Non-pigmented ciliary epithelial cell (primary cell): ENCODE measurements around the gene ACRBP.
"Not testable (repeated sequence)": the region's sequence is repeated elsewhere in the genome, so short reads cannot be mapped to it uniquely, and the experiment has no call there.

Experiments used
- DNase-seq: peaks from one replicate; pipeline ENCODE4 v3.0.0-alpha.2; 2010; ENCODE audit warnings: low read depth

Gene ACRBP

DNA sequence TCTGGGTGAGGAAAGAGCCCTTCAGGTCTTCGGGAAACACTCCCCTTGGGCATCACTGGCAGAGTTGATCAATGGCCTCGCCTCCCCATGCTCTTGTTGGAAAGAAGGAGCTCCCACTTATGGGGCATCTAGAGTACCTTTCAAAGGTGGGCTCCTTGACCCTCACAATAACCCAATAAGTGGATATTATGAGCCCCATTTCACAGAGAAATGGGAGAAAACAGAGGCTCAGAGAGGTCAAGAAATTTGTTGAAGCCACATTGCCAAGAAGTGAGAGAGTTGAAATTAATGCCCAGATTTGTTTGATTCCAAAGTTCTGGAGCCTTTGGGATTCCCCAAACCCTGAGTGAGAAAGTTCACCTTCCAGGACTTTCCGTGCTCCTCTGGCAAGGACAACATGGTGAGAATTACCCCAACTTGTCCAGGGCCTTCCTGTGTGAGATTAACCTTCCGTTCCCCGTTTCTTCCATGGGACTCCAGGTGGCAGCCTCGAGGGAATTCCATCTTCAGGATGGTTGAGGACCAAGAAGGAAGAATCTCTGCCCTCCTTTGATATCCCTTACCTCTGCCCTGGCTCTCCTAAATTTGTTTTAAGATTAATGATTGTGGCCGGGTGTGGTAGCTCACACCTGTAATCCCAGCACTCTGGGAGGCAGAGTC, 32.6 kb downstream of the ACRBP start:
- no peak for DNase-seq

DNA sequence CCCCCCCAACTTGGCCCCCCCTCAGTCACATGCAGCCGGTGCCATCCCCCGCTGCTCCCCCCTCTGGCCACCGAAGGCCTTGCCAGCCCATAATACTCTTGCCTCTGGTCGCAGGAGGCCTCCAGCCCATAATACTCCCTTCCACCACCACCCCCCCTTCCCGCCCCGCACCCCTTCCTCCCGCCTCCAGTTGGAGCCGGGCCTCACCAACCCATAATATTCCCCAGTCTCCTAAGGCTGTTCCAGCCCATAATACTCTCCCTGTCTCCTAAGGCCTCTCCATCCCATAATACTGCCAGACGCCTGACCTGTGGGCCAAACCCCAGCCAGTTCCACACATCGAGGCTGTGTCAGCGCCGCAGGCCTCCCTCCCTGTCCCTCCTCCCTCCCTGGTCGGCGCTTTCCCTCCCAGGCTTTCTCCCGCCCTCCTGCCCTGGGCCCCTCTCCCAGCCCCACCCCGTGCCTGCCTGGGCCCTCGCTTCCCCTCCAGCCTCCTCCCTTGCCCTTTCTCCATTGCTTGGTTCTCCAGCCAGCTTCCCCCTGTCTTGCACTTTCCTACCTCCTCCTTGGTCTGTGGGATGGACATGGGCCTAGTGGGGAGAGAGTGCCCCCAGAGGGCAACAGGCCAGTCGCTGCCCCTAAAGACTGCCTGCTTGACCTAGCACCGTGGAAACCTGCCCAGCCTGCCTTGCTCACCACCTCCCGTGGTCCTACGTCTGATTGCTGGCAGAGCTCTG, 33.3 kb downstream of the ACRBP start:
- peak; percentile 72 for DNase-seq

DNA sequence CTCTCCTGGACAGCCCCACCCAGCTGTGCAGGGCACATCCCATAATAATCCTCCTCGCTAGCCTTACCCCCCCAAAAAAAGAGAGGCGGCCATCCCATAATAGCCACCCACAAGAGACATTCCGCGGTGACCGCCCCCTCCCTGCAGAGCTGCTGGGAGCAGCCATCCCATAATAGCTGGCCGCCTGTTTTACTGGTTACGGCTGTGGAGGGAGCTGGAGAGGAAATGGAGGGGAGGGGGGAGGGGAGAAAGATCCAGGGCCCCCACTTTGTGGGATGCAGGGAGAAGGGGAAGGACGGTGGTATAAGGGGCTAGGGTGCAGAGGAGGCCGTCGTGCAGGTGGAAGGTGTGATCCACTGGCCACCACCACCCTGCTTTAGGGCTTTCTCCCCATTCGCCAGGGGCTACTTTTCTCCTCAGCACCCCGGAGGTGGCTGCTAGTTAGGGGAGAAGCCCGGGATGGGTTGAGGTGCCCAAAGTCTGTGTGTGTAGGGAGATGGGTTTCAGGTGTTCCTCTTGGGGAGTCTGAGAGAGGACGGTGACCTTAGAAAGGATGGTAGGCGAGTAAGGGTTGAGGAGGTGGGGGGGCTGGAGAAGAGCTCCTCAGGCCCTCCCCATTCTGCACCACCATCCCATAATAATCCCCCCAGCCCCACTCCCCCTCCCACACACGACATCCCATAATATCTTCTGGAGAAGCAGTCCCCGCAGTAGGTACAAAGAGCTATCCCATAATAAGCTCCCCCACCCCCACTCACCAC, 34.0 kb downstream of the ACRBP start:
- DNase-seq, result no peak

DNA sequence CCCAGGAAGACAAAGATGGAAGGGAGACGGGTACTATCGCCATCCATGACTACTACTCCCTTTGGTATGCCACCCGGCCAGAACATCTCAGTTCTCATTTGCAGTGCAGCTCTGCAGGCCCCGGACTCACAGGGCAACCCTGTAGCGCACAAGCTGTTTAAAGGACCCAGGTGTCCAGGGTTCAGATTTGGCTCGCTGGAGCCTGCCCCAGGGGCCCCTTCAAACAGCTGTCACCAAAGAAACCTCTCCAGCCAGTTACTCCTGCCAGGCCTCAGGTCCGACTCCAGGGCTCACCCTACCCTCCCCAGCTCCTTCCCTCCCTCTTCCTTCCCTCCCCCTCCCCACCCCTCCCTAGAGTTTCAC, 34.6 kb downstream of the ACRBP start:
- no peak for DNase-seq

DNA sequence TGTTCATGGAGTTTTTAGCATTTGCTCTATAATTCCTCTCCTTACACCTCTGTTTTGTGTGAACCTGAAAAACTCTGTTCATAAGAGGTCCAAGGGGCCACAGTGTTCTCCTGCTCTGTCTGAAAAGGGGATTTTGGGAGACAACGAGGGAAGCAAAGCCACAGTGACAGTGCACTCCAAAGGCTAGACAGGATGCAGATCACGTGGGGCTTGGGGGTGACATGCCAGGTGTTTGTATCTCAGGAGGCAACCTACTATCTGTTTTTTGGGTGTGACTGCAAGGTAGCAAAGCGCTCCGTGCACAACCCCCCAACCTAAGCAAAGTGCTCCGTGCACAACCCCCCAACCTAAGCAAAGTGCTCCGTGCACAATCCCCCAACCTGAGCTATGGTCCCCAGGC, 35.0 kb downstream of the ACRBP start:
- no peak for DNase-seq

DNA sequence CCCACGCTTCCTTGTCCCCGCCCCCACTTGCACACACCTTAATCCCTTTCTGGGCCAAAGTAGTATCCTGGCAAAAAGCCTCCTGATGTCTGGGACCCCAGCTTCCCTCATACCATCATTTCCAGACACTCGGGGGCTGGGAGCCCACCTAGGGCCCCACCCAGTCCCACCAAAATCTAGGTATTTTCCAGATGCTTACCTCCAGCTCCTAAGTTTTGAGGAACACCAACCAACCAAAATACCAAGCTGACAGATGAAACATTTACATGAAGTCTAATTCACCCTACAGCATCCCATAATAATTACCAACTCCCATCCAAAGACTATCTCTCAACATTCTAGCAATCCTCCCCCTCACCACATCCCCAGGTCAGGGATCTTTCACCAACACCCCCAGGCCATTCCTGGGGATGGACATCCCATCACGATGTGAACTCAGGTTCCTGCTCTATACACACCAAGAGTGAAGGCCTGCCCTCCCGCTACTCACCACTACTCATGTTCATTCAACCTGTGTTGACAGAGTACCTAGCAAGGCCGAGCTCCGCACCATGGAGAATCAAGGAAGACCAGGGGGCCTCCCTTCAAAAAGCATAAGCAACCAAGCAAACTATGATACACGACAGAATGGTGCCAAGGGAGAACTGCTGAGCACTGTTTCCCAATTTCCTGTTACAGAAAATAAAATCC, 38.5 kb downstream of the ACRBP start:
- DNase-seq, result no peak

DNA sequence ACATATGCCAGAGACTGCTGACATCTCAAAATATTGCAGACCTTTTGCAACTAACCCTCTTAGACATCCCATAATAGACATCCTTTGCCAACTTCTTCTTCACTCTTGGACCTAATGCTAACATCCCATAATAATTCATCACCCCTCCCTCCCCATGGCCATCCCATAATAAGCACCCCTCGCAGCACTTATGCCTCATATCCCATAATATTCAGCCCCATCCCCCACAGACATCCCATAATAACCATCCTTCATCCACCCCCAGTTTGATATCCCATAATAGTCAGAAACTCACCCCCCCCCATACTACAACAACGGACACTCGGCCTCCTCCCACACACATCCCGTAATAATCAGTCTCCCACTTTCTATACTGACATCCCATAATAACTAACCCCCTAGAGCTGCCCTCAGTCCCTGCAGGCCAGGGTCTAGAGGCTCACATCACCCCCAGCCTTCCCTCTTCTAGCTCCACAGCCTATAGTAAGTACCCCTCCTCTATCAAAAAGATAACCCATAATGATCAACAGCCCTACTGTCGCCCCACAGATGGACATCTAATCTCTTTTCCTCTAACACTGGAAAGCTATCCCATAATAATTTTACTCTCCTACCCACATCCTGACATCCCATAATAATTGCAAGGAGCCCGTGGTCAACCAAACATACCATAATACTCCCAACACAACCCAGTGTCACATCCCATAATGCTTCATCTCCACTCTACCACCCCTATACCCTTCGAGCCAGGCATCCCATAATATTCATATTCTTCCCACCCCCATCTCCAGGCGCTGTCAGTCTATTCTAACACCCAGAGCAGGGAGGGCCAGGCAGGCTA, 39.3 kb downstream of the ACRBP start:
- no peak for DNase-seq

DNA sequence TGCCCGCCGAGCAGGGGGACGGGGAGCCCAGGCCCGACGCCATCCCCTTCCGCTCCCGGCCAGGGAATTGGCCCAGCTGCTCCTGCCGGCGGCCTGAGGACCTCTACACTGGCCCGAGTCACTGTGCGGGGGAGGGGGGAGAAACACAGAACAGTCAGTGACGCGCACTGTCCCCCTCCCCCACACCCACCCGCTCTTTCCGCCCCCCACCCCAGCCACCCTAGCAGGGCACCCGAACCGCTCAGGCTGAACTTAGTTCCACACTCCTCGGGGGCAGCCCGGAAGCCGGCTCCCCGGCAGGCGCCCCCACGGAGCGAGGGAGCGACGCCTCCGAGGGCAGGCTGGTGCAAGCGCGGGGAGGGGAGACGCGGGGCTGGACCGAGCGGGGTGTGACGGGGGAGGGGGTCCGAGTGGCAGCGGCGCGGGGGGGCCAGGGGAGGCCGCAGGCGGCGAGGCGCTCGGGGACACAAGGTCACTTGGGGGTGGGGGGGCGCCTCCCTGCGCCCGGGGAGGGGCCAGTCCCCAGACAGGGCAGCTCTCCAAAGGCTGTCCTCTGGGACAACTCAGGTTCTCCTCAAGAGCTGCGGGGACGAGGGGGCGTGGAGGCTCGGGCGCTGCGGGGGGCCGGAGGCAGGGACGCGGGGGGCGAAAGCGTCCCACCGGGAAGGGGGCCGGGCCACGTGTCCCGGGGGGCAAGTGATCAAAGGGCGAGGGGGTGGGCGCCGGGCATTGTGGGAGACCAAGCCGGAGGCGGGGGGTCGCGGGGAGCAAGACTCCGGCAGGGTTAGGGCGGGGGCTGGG, 40.7 kb downstream of the ACRBP start:
- no peak for DNase-seq

DNA sequence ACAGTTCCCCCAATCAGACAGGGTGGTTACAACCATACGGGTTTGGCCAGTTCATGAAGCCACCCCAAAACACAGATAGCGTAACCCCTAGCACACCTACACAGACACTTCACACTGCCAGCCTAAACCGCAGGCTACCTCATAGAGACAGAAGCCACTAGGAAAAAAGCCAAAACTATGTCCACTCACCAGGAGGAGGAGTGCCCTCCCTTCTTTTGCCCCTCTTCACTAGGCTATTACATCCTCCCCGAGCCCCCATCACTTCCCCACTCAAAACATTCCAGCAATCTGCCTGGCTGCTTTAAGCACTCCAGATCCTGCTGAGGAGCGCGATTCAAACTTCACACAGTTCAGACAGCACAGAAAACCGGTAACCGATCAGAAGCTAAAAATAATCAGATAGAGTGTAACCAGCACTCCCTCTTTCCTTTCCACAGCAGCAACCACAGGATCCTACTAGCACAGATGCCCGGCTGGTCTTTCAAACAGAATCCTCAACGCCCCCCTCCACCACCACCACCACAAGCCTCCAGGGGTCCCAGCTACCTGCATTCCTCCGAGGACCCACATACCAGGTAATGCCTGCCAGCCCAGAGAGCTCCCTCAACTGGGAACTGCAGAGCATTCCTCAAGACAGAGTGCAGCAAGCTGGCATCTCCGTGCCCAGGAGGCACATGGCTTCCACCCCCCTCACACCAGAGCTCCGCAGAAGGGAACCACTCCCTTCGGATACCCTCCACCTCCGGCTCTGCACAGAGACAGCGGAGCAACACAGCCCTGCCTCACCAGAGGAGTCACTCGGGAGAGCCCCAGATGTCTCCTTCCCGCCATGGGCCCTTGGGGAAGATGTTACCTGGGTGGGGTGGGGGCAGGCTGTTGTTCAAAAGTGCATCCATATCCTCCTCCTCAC, 41.6 kb downstream of the ACRBP start:
- DNase-seq, result no peak

DNA sequence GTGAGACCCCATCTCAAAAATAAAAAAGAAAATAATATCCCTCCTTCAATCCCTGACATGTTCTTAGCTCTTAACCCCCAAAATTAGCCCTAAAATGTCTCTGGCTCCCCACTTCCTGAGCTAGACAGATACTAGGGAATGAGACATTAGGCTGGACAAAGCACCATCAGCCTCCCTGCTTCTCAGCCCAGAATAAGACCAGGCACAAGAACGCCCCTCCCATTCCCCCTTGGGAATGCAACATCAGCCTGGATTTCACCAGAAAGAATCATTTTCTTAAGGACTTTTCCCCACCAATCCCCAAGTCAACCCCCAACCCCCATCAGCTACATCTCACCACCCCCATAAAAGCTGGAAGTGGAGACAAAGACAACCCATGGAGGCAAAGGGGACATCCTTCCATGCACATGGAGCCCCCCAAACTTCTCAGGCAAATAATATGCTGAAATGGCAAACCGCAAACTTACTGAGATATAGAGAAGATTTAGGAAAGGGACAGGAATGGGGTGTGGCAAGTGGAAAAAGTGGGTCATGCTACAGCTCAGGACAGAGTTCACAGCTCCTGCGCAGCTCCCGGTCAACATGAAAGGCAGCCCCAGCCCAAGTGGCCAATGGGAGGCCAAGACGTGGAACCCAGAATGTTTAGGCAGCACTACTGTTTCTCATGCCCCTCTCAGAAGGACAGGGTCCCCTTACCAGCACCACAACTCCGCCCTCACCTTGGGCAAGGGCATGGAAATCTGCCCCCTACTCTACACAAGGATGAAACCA, 42.8 kb downstream of the ACRBP start:
- DNase-seq, result no peak

DNA sequence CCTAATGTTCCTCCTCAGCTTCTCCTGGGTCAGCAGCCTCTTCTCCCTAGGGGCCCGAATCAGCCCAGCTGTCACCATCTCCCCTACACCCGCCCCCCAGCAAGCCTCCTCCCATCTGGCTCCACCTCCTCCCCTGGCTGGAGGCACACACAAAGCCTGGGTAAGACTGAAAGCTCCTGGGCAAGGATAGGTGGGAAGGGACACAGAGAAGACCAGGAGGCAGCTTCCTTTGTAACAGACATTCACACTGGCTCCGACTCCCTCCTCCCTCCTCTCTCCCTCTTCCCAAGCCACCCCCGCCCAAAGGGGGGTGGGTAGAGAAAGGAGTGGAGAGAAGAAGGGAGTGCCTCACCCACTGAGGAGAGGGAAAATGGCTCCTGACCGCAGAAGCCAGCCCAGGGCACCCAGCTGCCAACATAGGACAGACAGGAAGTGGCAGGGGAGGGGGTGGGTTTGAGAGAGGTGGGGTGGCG, 44.1 kb downstream of the ACRBP start:
- no peak for DNase-seq

DNA sequence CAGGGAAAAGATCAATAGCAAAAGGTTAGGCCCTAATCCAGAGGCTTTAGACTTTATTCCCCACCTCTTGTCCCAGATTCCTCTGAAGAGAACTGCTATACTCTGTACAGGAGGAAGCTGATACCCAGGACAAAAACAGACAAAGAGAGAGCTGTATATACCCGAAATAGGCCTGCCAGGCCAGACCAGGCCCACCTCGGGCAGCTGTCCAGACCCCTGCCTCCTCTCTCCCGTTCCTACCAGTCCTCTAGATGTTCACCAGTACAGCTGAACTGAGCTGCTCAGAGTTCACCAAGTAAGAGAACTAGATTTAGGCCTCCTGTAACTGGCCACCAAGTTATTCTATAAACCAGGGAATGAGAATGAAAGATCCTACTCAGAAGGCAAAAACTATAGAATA, 44.7 kb downstream of the ACRBP start:
- no peak for DNase-seq

DNA sequence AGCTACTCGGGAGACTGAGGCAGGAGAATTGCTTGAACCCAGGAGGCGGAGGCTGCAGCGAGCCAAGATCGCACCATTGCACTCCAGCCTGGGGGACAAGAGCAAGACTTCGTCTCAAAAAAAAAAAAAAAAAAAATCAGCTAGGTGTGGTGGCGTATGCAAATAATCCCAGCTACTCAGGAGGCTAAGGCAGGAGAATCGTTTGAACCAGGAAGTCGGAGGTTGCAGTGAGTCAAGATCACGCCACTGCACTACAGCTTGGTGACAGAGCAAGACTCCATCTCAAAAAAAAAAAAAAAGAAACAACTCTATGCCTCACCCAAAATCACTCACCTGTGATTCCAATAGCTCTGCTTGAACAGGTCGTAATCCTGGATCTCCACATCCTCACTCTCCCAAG, 51.6 kb downstream of the ACRBP start:
- not testable (repeated sequence) for DNase-seq

DNA sequence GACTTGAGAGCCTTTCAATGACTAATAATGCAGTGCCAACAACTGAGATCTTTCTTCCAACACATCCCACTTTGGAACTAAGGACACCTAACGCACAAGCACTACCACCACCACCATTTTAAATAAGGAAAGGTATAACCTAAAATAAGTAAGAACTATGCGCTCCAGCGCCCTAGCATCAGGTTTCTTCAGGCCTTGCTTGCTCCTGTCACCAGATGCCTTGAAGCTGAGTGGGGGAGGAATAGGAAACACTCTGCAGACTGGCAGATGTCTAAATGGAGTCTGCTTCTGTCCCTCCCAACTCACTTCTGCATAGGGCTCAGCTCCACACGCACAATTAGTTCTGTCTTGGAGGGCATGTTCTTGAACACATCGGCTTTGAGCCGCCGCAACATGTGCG, 55.1 kb downstream of the ACRBP start:
- no peak for DNase-seq
